ENCODE results near the gene CYTH3. TPM values are rescaled to one million over a fixed set of nuclear protein-coding genes. Genes with fewer than 3 reads are reported as not detected.

The CYTH3 gene
- total and polyA plus RNA-seq, 2 experiments from 2014 or later = 20.2 to 32.4 TPM

DNA sequence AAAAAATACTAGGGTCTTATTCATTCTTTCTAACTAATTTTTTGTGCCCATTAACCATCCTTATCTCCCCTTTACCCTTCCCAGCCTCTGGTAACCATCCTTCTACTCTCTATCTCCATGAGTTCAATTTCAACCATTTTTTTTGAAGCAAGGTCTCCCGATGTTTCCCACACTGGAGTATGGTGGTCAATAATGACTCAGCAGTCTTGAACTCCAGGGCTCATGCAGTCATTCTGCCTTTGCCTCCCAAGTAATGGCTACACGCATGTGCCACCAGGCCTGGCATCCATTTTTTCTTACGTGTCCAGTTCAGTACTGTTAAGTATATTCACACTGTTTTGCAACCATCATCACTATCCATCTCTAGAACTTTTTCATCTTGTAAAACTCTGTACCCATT is 60.4 kb downstream of the CYTH3 start:
- Histone ChIP-seq H3K4me1 (ENCODE audit: low read depth) (no peaks in the 10 kb centered on the region), H3K27me3 (no peaks in the 10 kb centered on the region), H3K36me3 (no peaks in the 10 kb centered on the region), H3K4me3 (no peak overlapping the region), H3K9me3 (ENCODE audit: low read depth) (no peaks in the 10 kb centered on the region), H3K27ac (no peak overlapping the region)
- DNase-seq (ENCODE audit: low read depth in 1 of 2, low spot score in 1 of 2) = no peak
- no peak for TF ChIP-seq CTCF (IDR thresholded peaks at IDR 0.05; ENCODE audit: low read depth, low read length)

GRCh38 chr7:6210621-6211372 is 61.6 kb downstream of the CYTH3 start:
- Histone ChIP-seq H3K27ac (no peak overlapping the region), H3K4me1 (ENCODE audit: low read depth) (no peaks in the 10 kb centered on the region), H3K27me3 (no peaks in the 10 kb centered on the region), H3K4me3 (no peak overlapping the region), H3K36me3 (no peaks in the 10 kb centered on the region), H3K9me3 (ENCODE audit: low read depth) (no peaks in the 10 kb centered on the region)
- no peak for TF ChIP-seq CTCF (IDR thresholded peaks at IDR 0.05; ENCODE audit: low read depth, low read length)
- no peak for DNase-seq (ENCODE audit: low read depth in 1 of 2, low spot score in 1 of 2)

DNA sequence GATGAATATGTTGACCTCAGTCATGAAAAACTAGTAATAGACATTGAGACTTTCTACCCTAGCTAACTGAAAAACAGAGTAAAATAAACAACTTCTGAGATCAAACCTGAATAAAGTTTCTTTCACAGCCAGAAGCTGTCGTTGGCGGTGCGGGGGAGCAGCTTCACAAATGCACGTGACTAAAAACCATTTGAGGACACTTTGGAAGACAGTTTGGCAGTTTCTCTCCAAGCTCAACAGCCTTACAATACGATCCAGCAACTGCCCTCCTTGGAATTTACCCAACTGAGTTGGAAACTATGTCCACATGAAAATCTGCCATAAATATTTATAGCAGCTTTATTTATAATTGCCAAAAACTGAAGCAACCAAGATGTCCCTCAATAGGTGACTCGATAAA is 63.1 kb downstream of the CYTH3 start:
- Histone ChIP-seq H3K27me3 (no peaks in the 10 kb centered on the region), H3K4me3 (no peak overlapping the region), H3K9me3 (ENCODE audit: low read depth) (no peaks in the 10 kb centered on the region), H3K36me3 (no peaks in the 10 kb centered on the region), H3K27ac (no peak overlapping the region), H3K4me1 (ENCODE audit: low read depth) (no peaks in the 10 kb centered on the region)
- no peak for TF ChIP-seq CTCF (IDR thresholded peaks at IDR 0.05; ENCODE audit: low read depth, low read length)
- peak in 1 of 2 donors; percentile 13 for DNase-seq (ENCODE audit: low read depth in 1 of 2, low spot score in 1 of 2)

DNA sequence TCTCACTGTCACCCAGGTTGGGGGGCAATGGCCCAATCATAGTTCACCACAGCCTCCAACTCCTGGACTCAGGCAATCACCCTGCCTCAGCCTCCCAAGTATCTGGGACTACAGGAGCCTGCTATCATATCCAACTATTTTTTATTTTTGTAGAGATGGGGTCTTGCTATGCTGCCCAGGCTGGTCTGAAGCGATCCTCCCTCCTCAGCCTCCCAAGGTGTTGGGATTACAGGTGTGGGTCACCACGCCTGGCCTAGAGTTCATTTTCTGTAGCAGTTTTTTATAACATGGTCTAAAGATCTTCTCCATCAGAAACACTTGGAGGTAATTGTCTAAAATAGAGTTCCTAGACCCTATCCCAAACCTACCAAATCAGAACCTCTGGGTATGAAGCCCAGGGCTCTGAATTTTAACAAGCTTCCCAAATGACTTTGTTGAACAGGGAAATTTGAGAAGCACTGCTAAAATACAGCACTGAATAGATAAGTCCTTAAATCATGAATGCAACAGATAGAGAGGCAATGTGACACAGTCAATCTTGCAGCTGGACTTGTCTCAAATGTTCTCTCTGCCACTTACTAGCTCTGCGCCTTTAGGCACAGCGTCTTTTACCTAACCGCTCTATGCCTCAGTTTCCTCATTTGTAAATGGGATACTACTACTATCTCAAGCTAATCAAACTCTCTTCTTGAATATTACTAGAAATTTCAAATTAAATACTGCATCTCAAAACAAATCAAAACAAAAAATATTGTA is 63.7 kb downstream of the CYTH3 start:
- DNase-seq (ENCODE audit: low read depth in 1 of 2, low spot score in 1 of 2) = no peak
- Histone ChIP-seq H3K36me3 (no peaks in the 10 kb centered on the region), H3K4me1 (ENCODE audit: low read depth) (no peaks in the 10 kb centered on the region), H3K27me3 (no peaks in the 10 kb centered on the region), H3K4me3 (no peak overlapping the region), H3K27ac (no peak overlapping the region), H3K9me3 (ENCODE audit: low read depth) (no peaks in the 10 kb centered on the region)
- no peak for TF ChIP-seq CTCF (IDR thresholded peaks at IDR 0.05; ENCODE audit: low read depth, low read length)

- Histone ChIP-seq H3K27ac (no peak overlapping the region), H3K27me3 (no peaks in the 10 kb centered on the region), H3K4me1 (ENCODE audit: low read depth) (no peaks in the 10 kb centered on the region), H3K36me3 (no peaks in the 10 kb centered on the region), H3K9me3 (ENCODE audit: low read depth) (no peaks in the 10 kb centered on the region), H3K4me3 (no peak overlapping the region)
- DNase-seq (ENCODE audit: low read depth in 1 of 2, low spot score in 1 of 2) = peak in 1 of 2 donors; percentile 27
- no peak for TF ChIP-seq CTCF (IDR thresholded peaks at IDR 0.05; ENCODE audit: low read depth, low read length)
Observed at GRCh38 chr7:6205971-6206660, 66.3 kb downstream of the CYTH3 start.
